ENCODE results near the gene EVI2A. TPM values are rescaled to one million over a fixed set of nuclear protein-coding genes. Genes with fewer than 3 reads are reported as not detected.

Gene EVI2A
- total and polyA plus RNA-seq, 10 of the 15 experiments (the other 5 are each of a cell fraction or from before 2014, with no cell fraction given) = 4.6 to 78.3 (median 25.7) TPM

GRCh38 chr17:31269036-31269577 is 52.3 kb downstream of the EVI2A start:
- no peaks in the 10 kb centered on the region for H3K9me3 ChIP-seq (replicated peaks; ENCODE audit: control insufficient read depth, insufficient read depth, low read length)
- no peak overlapping the region for H3K4me3 ChIP-seq
- no peak for FAIRE-seq
- SMC1A ChIA-PET (ENCODE audit: uncharacterized antibody, unreplicated experiment) = interaction anchor here (0.8 to 0.9 kb wide), 2 partner anchors 101 to 104 kb away, joined by 3 read pairs; no protein-coding TSS in a partner anchor
- ATAC-seq = no peak
- POLR2A ChIA-PET = no interaction called here
- CTCF ChIA-PET = interaction anchor here (0.9 kb wide), 1 partner anchor 103 kb away, joined by 5 read pairs; no protein-coding TSS in a partner anchor
- no peak overlapping the region for H3K4me2 ChIP-seq (ENCODE audit: control insufficient read depth, insufficient read depth)
- in situ Hi-C loops (cut with MboI) (no loop called here), intact Hi-C loops (cut with micrococcal nuclease; ENCODE audit: unreplicated experiment) (no loop called here)
- H3K27ac ChIP-seq (ENCODE audit: control insufficient read depth, insufficient read depth) = no peak overlapping the region
- TF ChIP-seq ETV6 (conservative IDR thresholded peaks at IDR 0.05 in 1 of 2, IDR thresholded peaks at IDR 0.05 in 1 of 2; ENCODE audit: borderline replicate concordance in 1 of 2, low read depth in 1 of 2) = no peak
- TF ChIP-seq KLF5 (IDR thresholded peaks at IDR 0.05; ENCODE audit: partially characterized antibody) = no peak
- TF ChIP-seq SKIL (IDR thresholded peaks at IDR 0.05; ENCODE audit: low read depth, poor library complexity, severe bottlenecking) = no peak
- TF ChIP-seq ZNF687 (IDR thresholded peaks at IDR 0.05) = no peak
- no peak for TF ChIP-seq RELA (IDR thresholded peaks at IDR 0.05; ENCODE audit: borderline replicate concordance, partially characterized antibody)
- TF ChIP-seq FOS (IDR thresholded peaks at IDR 0.05; ENCODE audit: borderline replicate concordance, extremely low read depth, insufficient read length) = no peak
- TF ChIP-seq PKNOX1 (IDR thresholded peaks at IDR 0.05) = no peak
- no peaks in the 10 kb centered on the region for H4K20me1 ChIP-seq (ENCODE audit: control insufficient read depth, insufficient read depth)
- H2AFZ ChIP-seq (ENCODE audit: control insufficient read depth, low read depth, low read length) = no peak overlapping the region
- RAD21 ChIA-PET (ENCODE audit: unreplicated experiment) = no interaction called here
- no peak overlapping the region for H3K9ac ChIP-seq (ENCODE audit: control insufficient read depth, insufficient read depth, low read length)
- DNase-seq (ENCODE audit: low read depth, low spot score) = no peak
- 97% methylated on average over 2 of the region's 2 CpGs for WGBS (ENCODE audit: insufficient coverage, insufficient replicate concordance, low lambda C conversion rate, missing lambda C conversion rate)
- no TSS peak for BruUV-seq (replicated peaks)
- no peaks in the 10 kb centered on the region for H3K4me1 ChIP-seq (ENCODE audit: control insufficient read depth, insufficient read depth, low read length)
- no peaks in the 10 kb centered on the region for H3K79me2 ChIP-seq (ENCODE audit: control insufficient read depth, insufficient read depth, low read length)
- peaks cover 0 to 15% of the 10 kb centered on the region in 2 experiments; a peak in 2 of 4 replicates for H3K36me3 ChIP-seq (ENCODE audit: control insufficient read depth in 2 of 2, insufficient read depth in 2 of 2, low read length in 1 of 2)
- no peaks in the 10 kb centered on the region for H3K27me3 ChIP-seq (replicated peaks in 1 of 2; ENCODE audit: control insufficient read depth in 2 of 2, insufficient read depth in 2 of 2, low read length in 1 of 2)

Data from GM12878 (cell line).